ENCODE data around the gene TTC23.

GRCh38 chr15:99108993-99109392 lies 140.4 kb downstream of the TTC23 start:
- TF ChIP-seq CTCF (IDR thresholded peaks at IDR 0.05) (no peak), POLR2AphosphoS5 (IDR thresholded peaks at IDR 0.05) (peak in 1 of 2 donors; percentile 55), POLR2A (IDR thresholded peaks at IDR 0.05; ENCODE audit: low read depth) (no peak)
